Measurements from ENCODE around the gene FOXF2. TPM values are rescaled to one million over a fixed set of nuclear protein-coding genes. Genes with fewer than 3 reads are reported as not detected.

The FOXF2 gene
- total RNA-seq, 4 donors from 2014 or later = 41.7 to 154 (median 91.9) TPM

- no peaks in the 10 kb centered on the region for H3K9me3 ChIP-seq
- H3K27me3 ChIP-seq = peaks cover 59% of the 10 kb centered on the region
- peak overlapping the region; percentile 85 to 90 for H3K4me3 ChIP-seq
- no peak for ATAC-seq
- 29 to 64% methylated on average over 9 of the region's 11 CpGs for WGBS, 2 donors (ENCODE audit: low coverage in 1 of 2)
- TF ChIP-seq POLR2AphosphoS5 (IDR thresholded peaks at IDR 0.05) (no peak), EP300 (IDR thresholded peaks at IDR 0.05) (no peak), CTCF (IDR thresholded peaks at IDR 0.05) (no peak), POLR2A (IDR thresholded peaks at IDR 0.05) (no peak)
- peaks cover 0 to 81% (median 15%) of the 10 kb centered on the region in 3 donors for H3K4me1 ChIP-seq
- H3K27ac ChIP-seq = peak overlapping the region; percentile 71 to 97 (median 94)
- H3K36me3 ChIP-seq = no peaks in the 10 kb centered on the region
Observed at GRCh38 chr6:1387538-1387875, 1.9 kb upstream of the FOXF2 start.

GRCh38 chr6:1387876-1388629 is 1.3 kb upstream of the FOXF2 start:
- Histone ChIP-seq H3K9me3 (no peaks in the 10 kb centered on the region), H3K27me3 (peaks cover 59% of the 10 kb centered on the region), H3K27ac (peak overlapping the region; percentile 71 to 97 (median 94)), H3K36me3 (peaks cover 0 to 5% of the 10 kb centered on the region in 2 donors), H3K4me1 (peaks cover 0 to 81% (median 11%) of the 10 kb centered on the region in 3 donors), H3K4me3 (peak overlapping the region; percentile 85 to 90)
- peak; percentile 24 to 42 for TF ChIP-seq POLR2A (IDR thresholded peaks at IDR 0.05)
- TF ChIP-seq EP300 (IDR thresholded peaks at IDR 0.05) = no peak
- TF ChIP-seq CTCF (IDR thresholded peaks at IDR 0.05) = peak in 2 of 4 experiments; percentile 9 to 29
- TF ChIP-seq POLR2AphosphoS5 (IDR thresholded peaks at IDR 0.05) = peak; percentile 21
- peak; percentile 14 for ATAC-seq
- 9 to 19% methylated on average over 11 of the region's 20 CpGs for WGBS, 2 donors (ENCODE audit: low coverage in 1 of 2)

- Histone ChIP-seq H3K9me3 (no peaks in the 10 kb centered on the region), H3K36me3 (peaks cover 0 to 8% of the 10 kb centered on the region in 2 donors), H3K27me3 (peaks cover 59% of the 10 kb centered on the region), H3K4me1 (peaks cover 0 to 80% (median 4%) of the 10 kb centered on the region in 3 donors), H3K4me3 (peak overlapping the region; percentile 85 to 90), H3K27ac (peak overlapping the region; percentile 71 to 97 (median 94))
- TF ChIP-seq CTCF (IDR thresholded peaks at IDR 0.05) (no peak), POLR2A (IDR thresholded peaks at IDR 0.05) (no peak), POLR2AphosphoS5 (IDR thresholded peaks at IDR 0.05) (no peak), EP300 (IDR thresholded peaks at IDR 0.05) (no peak)
- WGBS, 2 donors (ENCODE audit: low coverage in 1 of 2) = 0 to 1% methylated on average over 10 to 29 of the region's 36 CpGs
- no peak for ATAC-seq
Observed at GRCh38 chr6:1388630-1389368, 577 bp upstream of the FOXF2 start.

GRCh38 chr6:1390133-1390945 is 963 bp downstream of the FOXF2 start:
- peak; percentile 9 for ATAC-seq
- H3K9me3 ChIP-seq = no peaks in the 10 kb centered on the region
- H3K4me3 ChIP-seq = peak overlapping the region; percentile 85 to 90
- H3K4me1 ChIP-seq = peaks cover 0 to 79% (median 0%) of the 10 kb centered on the region in 3 donors
- peaks cover 50% of the 10 kb centered on the region for H3K27me3 ChIP-seq
- H3K36me3 ChIP-seq = peaks cover 0 to 15% of the 10 kb centered on the region in 2 donors
- WGBS, 2 donors (ENCODE audit: low coverage in 1 of 2) = no CpG with 5 or more reads among the region's 106 CpGs
- H3K27ac ChIP-seq = peak overlapping the region; percentile 71 to 97 (median 94)
- TF ChIP-seq EP300 (IDR thresholded peaks at IDR 0.05) = no peak
- no peak for TF ChIP-seq POLR2A (IDR thresholded peaks at IDR 0.05)
- no peak for TF ChIP-seq POLR2AphosphoS5 (IDR thresholded peaks at IDR 0.05)
- TF ChIP-seq CTCF (IDR thresholded peaks at IDR 0.05) = no peak
